NCI-H526 (cell line): Measurements from ENCODE around the gene MALT1.
"Not testable (repeated sequence)": the region's sequence is repeated elsewhere in the genome, so short reads cannot be mapped to it uniquely, and the experiment has no call there.

ENCODE experiments used
- DNase-seq, 2 experiments: peaks; one replicate each; lab custom pipeline; 2025; lab: John Stamatoyannopoulos, UW

The MALT1 gene

DNA sequence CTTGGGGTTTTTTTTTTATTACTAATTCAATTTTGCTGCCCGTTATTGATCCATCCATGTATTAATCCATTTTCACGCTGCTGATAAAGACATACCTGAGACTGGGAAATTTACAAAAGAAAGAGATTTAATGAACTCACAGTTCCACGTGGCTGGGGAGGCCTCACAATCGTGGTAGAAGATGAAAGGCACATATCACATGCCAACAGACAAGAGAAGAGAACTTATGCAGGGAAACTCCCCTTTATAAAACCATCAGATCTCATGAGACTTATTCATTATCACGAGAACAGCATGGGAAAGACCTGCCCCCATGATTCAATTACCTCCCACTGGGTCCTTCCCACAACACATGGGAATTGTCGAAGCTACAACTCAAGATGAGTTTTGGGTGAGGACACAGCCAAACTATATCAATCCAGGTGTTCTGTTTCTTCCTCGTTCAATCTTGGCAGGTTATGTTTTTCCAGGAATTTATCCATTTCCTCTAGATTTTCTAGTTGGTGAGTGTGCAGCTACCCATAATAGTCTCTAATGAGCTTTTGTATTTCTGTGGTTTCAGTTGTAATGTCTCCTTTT, 18.0 kb upstream of the MALT1 start:
- not testable (repeated sequence) for DNase-seq

- DNase-seq, result no peak
Measured at GRCh38 chr18:58653814-58654509, 17.3 kb upstream of the MALT1 start.

DNA sequence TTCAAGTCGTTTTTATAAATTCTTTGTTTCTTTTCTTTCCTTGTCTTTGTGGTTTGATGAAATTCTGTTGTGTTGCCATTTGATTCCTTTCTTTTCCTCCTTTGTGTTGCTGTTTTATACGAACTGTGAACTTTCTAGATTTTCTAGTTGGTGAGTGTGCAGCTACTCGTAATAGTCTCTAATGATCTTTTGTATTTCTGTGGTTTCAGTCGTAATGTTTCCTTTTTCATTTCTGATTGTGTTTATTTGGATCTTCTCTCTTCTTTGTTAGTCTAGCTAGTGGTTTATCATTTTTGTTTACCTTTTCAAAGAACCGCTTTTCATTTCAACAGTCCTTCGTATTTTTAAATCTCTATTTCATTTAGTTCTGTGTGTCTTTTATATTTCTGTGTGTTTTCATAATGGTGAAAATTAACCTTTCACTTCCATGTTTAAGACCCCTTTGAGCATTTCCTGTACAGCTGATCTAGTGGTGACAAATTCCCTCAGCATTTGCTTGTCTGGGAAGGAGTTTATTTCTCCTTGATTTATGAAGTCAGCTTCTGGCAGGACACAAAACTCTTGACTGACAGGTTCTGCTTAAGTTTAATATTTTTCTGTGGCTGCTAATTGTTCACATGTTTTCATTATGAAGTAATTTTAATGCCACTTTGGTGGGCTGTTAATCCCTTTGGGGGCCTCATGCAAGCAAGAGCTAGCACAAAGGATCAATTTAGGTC, 16.2 kb upstream of the MALT1 start:
- no peak for DNase-seq

- no peak for DNase-seq
Measured at GRCh38 chr18:58657081-58657480, 14.2 kb upstream of the MALT1 start.

DNA sequence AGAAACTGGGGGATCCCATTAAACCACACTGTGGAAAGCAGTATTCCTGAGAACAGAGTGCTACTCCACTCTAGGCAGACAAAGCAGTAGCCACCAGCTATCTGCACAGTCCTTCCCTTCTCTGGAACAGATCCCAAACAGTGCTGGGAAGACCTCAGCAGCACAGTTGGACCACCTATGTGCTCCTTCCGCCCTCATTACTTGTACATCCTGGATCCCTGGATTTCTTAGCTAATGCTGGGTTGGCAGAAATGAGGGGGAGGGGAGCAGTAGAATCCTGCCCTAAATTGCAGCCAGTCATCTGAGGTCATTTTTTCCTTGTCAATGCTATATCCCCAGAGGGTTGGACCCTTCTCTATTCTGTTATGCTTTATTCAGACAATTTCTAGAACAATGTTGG, 13.8 kb upstream of the MALT1 start:
- DNase-seq, result no peak

- DNase-seq, result peak in 1 of 2 experiments; percentile 48
Measured at GRCh38 chr18:58659691-58660090, 11.6 kb upstream of the MALT1 start.

DNA sequence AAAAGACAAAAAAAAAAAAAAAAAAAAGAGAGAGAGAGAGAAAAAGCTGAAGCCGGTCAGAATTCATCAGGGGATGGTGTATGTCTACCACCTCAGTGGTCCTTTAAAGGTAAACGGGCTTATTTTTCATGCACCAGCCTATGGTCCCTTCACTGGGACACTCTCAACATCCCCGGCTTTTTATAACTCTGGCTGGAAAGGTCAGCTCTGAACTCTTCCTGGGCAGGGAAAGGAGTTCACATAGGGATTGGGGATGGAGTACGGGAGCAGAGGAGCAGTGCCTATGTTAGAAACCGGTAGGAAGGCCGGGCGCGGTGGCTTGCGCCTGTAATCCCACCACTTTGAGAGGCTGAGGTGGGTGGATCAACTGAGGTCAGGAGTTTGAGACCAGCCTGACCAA, 10.3 kb upstream of the MALT1 start:
- no peak for DNase-seq

- DNase-seq, result peak in 1 of 2 experiments; percentile 37
Measured at GRCh38 chr18:58661423-58661822, 9.8 kb upstream of the MALT1 start.

DNA sequence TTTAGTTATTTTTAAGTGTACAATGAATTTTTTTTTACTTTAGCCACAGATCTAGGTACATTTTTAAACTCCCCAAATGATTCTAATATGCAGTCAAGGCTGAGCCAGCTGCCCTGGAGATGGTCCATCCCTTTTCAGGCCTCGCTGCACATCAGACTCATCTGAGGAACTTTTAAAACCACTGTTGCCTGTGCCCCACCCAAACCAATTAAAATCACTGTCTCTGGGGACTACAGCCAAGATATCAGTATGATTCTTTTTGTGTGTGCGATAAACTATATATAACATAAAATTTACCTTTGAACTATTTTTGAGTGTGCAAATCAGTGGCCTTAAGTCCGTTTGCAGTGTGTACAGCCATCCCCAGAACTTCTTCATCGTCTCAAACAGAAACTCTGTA, 9.1 kb upstream of the MALT1 start:
- DNase-seq, result peak in 1 of 2 experiments; percentile 20

GRCh38 chr18:58666176-58666575, 5.1 kb upstream of the MALT1 start:
- no peak for DNase-seq

DNA sequence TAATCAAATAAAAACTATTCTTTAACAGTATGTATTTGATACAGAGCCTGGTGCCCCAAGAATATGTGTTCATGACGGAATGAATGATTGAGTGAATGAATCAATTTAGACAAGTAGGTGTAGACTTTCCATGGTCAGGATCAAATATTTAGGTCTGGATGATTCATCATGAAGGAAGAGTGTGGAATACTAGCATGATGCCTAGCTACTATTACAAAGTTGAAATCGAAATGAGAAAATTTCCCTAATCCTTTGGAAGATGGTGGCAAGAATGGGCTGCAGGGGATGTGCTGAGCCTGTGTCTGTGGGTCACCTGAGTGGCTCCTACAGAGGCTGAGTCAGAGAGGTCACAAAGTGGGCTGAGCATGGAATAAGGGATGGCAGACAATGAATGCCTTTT, 3.1 kb upstream of the MALT1 start:
- DNase-seq, result no peak

GRCh38 chr18:58668897-58669296, 2.4 kb upstream of the MALT1 start:
- no peak for DNase-seq

DNA sequence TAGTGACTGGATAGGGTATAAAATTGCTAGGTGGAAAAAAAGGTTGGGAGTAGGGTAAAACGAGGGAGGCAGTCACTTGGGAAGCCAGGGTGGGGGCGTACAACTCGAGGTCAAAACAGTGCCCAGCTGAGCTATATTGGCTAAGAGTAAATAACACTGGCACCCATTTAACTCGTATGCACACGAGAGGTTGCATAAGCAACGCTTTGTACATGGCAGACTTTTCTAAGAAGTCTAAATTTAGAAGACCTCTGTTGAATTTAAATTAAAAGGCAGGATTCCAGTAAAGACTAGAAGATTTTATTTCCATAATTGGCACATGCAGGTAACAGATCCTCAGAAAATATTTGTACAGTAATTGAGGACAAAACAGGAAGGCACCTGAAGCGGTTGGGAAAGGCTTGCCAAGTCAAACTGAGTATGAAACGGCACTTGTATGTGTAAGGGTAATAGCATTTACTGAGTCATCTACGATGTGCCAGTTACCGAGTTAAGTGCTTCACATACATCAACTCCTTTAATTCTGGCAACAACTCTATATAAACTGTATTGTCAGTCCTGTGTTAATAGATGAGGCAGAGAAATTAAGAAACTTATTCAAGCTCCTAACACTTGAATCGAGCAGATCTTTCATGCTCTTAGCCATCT, 1.4 kb upstream of the MALT1 start:
- no peak for DNase-seq

- DNase-seq, result no peak
Measured at GRCh38 chr18:58670404-58671110, 708 bp upstream of the MALT1 start.

DNA sequence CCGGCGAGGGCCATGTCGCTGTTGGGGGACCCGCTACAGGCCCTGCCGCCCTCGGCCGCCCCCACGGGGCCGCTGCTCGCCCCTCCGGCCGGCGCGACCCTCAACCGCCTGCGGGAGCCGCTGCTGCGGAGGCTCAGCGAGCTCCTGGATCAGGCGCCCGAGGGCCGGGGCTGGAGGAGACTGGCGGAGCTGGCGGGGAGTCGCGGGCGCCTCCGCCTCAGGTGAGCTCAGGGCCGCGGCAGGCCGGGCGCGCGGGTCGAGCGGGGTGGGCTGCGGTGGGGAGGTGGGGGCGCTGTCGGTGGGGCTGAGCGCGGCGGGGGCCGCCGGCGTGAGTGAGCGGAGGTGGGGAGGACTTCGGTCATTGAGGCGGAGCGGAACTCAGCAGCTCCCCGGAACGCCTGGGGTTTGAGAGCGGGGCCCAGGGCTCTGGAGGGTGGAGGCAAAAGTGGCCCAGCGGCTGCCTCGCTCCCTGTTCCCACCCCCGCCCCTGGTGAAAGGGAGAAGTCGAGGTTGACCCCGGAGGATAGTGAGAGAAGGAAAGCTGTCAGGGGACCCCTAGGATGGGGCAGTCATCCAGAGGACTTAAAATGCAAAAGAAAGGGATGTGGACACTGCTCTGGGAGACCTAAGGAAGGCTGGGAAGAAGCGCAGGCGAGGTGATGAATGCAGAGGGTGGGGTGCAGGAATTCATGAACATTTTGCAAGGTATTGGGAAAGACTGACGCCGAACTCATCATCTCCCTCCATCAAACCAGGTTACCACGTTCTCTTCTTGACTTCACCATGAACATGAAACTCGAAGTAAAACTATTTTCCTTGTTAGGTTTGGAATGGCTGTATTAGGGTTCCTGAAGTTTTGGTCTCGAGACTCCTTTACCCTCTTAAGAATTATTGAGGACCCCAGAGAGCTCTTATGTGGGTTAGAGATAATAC, 633 bp downstream of the MALT1 start:
- peak; percentile 19 to 84 for DNase-seq

GRCh38 chr18:58674159-58674558, 2.9 kb downstream of the MALT1 start:
- no peak for DNase-seq

GRCh38 chr18:58674863-58675472, 3.7 kb downstream of the MALT1 start:
- DNase-seq, result no peak

DNA sequence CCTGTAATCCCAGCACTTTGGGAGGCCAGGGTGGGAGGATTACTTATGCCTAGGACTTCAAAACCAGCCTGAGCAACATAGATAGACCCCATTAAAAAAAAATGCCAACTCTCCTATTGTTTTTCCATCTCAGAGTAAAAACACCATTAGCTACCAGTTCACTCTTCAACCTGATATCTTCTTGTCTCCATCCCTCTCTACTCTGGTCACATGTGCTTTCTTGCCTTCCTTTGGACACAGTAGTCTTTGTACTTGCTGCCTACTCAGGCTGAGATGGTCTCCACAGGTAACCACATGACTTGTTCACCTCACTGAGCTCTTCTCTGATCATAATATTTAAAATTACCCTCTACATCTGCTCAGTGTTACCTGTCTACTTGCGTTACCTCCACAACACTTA, 5.0 kb downstream of the MALT1 start:
- no peak for DNase-seq

- DNase-seq, result no peak
Measured at GRCh38 chr18:58682429-58683069, 11.3 kb downstream of the MALT1 start.

GRCh38 chr18:58687871-58688308, 16.6 kb downstream of the MALT1 start:
- DNase-seq, result no peak
